BE2C (cell line): ENCODE measurements around the gene PRKCG.
"Not testable (repeated sequence)": the region's sequence is repeated elsewhere in the genome, so short reads cannot be mapped to it uniquely, and the experiment has no call there.

ENCODE experiments used
- DNase-seq: peaks from one replicate; pipeline ENCODE4 v3.0.0-alpha.2; 2020
- H3K27me3 ChIP-seq: fragments of 250-450 bp; sonication (Bioruptor Pico); 2 replicates; pipeline ENCODE4 v1.5.1; 2020; ENCODE audit warnings: mild to moderate bottlenecking
- H3K36me3 ChIP-seq: fragments of 250-450 bp; sonication (Bioruptor Pico); 2 replicates; pipeline ENCODE4 v1.5.1; 2020; ENCODE audit warnings: mild to moderate bottlenecking
- H3K4me1 ChIP-seq: fragments of 250-450 bp; sonication (Bioruptor Pico); 2 replicates; pipeline ENCODE4 v1.5.1; 2020
- H3K4me3 ChIP-seq: 2 replicates; pipeline ENCODE4 v1.5.1; 2011; ENCODE audit warnings: low read depth, low read length
- H3K9me3 ChIP-seq: fragments of 250-450 bp; sonication (Bioruptor Pico); 2 replicates; pipeline ENCODE4 v1.5.1; 2020
- TF ChIP-seq, protein P1 (sequence below): IDR thresholded peaks from 2 replicates; pipeline ENCODE4 v1.5.1; 2012; ENCODE audit warnings: mild to moderate bottlenecking, low read depth, low read length

The PRKCG gene

DNA sequence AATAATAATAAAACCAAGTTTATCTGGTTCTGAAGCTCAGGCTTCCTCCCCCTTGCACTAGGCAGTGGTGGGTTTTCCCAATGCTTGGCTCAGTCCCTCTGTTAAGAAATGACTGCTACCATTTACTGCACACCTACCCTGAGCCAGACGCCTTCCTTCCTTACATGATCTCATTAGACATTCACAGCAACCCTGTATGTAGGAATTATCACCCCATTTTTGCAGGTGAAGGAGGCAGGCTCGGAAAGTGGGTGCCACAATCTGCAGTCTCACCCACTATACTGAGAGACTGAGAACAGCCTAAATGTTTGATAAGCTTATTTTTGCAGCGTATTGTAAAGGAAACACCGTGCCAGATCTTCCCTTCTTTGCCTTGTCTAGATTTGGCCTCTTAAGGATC, 62.4 kb downstream of the PRKCG start:
- no peak for DNase-seq
- H3K36me3 ChIP-seq: no peaks in the 10 kb centered on the region
- no peaks in the 10 kb centered on the region for H3K4me1 ChIP-seq
- H3K9me3 ChIP-seq: no peaks in the 10 kb centered on the region
- no peak overlapping the region for H3K4me3 ChIP-seq
- H3K27me3 ChIP-seq: no peaks in the 10 kb centered on the region; the same call in 1 of the 2 replicates
- TF ChIP-seq, protein P1, sequence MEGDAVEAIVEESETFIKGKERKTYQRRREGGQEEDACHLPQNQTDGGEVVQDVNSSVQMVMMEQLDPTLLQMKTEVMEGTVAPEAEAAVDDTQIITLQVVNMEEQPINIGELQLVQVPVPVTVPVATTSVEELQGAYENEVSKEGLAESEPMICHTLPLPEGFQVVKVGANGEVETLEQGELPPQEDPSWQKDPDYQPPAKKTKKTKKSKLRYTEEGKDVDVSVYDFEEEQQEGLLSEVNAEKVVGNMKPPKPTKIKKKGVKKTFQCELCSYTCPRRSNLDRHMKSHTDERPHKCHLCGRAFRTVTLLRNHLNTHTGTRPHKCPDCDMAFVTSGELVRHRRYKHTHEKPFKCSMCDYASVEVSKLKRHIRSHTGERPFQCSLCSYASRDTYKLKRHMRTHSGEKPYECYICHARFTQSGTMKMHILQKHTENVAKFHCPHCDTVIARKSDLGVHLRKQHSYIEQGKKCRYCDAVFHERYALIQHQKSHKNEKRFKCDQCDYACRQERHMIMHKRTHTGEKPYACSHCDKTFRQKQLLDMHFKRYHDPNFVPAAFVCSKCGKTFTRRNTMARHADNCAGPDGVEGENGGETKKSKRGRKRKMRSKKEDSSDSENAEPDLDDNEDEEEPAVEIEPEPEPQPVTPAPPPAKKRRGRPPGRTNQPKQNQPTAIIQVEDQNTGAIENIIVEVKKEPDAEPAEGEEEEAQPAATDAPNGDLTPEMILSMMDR: no peak

DNA sequence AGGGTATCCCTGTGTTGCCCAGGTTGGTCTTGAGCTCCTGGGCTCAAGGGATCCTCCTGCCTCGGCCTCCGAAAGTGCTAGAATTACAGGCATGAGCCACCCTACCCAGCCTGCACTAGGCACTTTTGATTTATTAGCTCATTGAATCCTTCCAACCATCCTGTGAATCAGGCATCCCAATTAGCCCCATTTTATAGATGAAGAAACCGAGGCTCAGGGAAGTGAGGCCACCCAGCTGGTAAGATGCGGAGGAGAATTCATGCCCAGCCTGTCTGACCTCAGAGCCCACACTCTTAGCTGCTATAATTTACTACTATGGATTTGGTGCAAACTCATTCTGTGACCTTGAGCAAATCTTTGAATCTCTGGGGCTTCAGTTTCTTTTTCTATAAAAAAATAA, 62.9 kb downstream of the PRKCG start:
- Histone ChIP-seq H3K27me3 (no peaks in the 10 kb centered on the region; the same call in none of the 2 replicates), H3K9me3 (no peaks in the 10 kb centered on the region), H3K4me1 (no peaks in the 10 kb centered on the region), H3K4me3 (no peak overlapping the region), H3K36me3 (no peaks in the 10 kb centered on the region)
- TF ChIP-seq, protein P1: no peak
- DNase-seq: no peak

DNA sequence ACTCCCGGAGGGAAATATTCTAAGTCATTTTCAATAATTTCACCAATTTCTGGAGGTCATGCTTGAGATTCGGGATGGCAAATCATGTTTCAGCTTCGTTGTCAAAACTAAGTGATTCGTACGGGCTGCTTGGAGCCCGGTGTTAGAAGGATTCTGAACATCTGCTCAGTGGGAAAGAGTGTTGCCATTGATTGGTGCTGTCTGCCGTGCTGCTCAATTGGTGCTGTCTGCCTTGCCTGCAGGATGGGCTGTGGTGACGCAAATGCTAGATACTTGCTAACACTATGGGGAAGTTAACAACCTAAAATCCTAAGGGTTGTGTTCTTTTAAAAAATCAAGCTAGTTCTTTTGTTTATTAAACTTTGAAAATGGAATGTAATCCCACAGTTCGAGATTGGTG, 63.4 kb downstream of the PRKCG start:
- no peaks in the 10 kb centered on the region for H3K9me3 ChIP-seq
- no peak overlapping the region for H3K4me3 ChIP-seq
- no peaks in the 10 kb centered on the region for H3K4me1 ChIP-seq
- DNase-seq: no peak
- no peaks in the 10 kb centered on the region for H3K36me3 ChIP-seq
- TF ChIP-seq, protein P1: no peak
- no peaks in the 10 kb centered on the region; the same call in none of the 2 replicates for H3K27me3 ChIP-seq

DNA sequence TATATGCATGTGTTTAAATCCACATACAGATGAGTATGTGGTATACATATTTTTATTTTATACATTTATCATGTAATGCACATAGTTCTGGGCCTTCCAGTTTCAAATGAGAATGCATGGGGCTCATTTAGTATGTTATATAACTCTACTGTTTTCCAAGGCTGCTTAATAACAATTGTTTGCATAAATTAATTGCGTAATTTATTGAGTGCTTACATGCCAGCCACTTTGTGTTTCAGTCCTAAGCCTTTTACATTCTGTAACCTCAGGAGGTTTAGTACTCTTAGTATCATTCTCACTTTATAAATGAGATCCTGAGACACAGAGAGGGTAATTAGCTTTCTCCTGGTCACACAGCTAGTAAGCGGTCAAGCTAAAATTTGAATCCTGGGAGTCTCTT, 64.0 kb downstream of the PRKCG start:
- Histone ChIP-seq H3K27me3 (no peaks in the 10 kb centered on the region; the same call in none of the 2 replicates), H3K4me1 (no peaks in the 10 kb centered on the region), H3K4me3 (no peak overlapping the region), H3K36me3 (no peaks in the 10 kb centered on the region), H3K9me3 (no peaks in the 10 kb centered on the region)
- TF ChIP-seq, protein P1: no peak
- DNase-seq: no peak

DNA sequence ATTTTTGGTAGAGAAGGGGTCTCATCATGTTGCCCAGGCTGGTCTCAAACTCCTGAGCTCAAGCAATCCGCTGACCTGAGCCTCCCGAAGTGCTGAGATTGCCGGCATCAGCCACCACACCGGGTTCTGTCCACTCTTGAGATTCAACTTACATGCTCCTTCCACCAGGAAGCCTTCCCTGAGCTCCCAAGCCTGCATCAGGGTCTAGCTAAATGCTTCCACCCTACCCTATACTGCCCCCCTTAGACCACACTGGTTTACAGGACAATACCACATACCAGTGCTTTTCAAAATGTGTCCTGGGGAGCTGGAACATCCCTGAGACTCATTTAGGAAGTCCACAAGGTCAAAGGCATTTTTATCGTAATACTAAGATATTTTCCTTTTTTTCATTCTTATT, 65.6 kb downstream of the PRKCG start:
- Histone ChIP-seq H3K4me3 (no peak overlapping the region), H3K27me3 (no peaks in the 10 kb centered on the region; the same call in none of the 2 replicates), H3K36me3 (no peaks in the 10 kb centered on the region), H3K9me3 (no peaks in the 10 kb centered on the region), H3K4me1 (no peaks in the 10 kb centered on the region)
- DNase-seq: no peak
- TF ChIP-seq, protein P1: peak; percentile 46

DNA sequence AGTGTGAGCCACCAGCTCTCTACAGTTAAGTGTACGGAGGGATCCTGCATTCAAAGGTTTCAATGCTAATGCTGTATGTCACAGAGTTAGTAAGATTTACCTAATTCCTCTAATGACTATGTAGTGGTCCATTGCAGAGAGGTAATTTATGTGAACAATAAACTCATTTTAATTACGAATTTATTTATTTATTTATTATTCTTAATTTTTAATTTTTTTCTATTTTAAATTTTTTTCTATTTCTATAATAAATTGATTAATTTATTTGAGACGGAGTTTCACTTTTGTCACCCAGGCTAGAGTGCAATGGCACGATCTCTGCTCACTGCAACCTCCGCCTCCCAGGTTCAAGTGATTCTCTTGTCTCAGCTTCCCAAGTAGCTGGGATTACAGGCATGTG, 66.6 kb downstream of the PRKCG start:
- not testable (repeated sequence) for H3K36me3 ChIP-seq, H3K27me3 ChIP-seq, H3K9me3 ChIP-seq, DNase-seq, H3K4me3 ChIP-seq, H3K4me1 ChIP-seq

DNA sequence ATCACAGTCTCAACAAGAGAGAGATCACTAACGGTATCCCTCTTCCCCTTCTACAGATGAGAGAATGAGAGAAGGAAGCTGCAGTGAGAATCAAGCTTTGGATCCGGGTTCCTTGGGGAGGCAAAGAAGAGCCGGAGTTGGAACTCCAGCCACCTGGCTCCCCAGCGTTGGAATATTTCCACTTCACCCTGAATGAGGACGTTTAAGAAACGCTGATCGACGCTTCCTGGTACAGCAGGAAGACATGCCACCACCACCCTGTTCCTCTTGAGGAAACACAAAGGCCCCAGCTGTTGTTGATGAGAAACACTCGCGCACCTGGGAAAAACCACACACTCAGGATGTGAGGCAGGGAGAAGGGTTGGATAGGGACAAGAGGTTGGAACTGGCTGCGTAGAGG, 69.4 kb downstream of the PRKCG start:
- no peaks in the 10 kb centered on the region for H3K36me3 ChIP-seq
- H3K9me3 ChIP-seq: no peaks in the 10 kb centered on the region
- TF ChIP-seq, protein P1: no peak
- H3K27me3 ChIP-seq: peaks cover 9% of the 10 kb centered on the region
- no peaks in the 10 kb centered on the region for H3K4me1 ChIP-seq
- no peak for DNase-seq
- no peak overlapping the region for H3K4me3 ChIP-seq
